ENCODE data around the gene TAF13.

GRCh38 chr1:109116286-109116685 lies 40.5 kb upstream of the TAF13 start:
- no peak for TF ChIP-seq SIN3A (IDR thresholded peaks at IDR 0.05; ENCODE audit: borderline replicate concordance, insufficient read depth, low read length)
- no peak for TF ChIP-seq POLR2AphosphoS5 (IDR thresholded peaks at IDR 0.05; ENCODE audit: low read depth, low read length)
- no peak for TF ChIP-seq REST (IDR thresholded peaks at IDR 0.05; ENCODE audit: insufficient read depth in 1 of 2, low read depth in 2 of 2, low read length in 2 of 2)
- no peak for TF ChIP-seq TAF1 (IDR thresholded peaks at IDR 0.05; ENCODE audit: borderline replicate concordance, insufficient read depth, low read length)
- no peak for TF ChIP-seq FOXP2 (optimal IDR thresholded peaks at IDR 0.05; ENCODE audit: borderline replicate concordance, extremely low read depth, extremely low read length, insufficient read depth)
